H1 (cell line): ENCODE measurements around the gene ZNF836. TPM values are rescaled to one million over a fixed set of nuclear protein-coding genes. Genes with fewer than 3 reads are reported as not detected.

Experiments
- RXRA ChIP-seq: IDR thresholded peaks from 2 replicates; pipeline ENCODE4 v1.6.1; 2011; ENCODE audit warnings: low read depth, mild to moderate bottlenecking, low read length, moderate library complexity; ENCODE audit not compliant: insufficient read depth
- polyA plus RNA-seq, 7 experiments: library from polyadenylated mRNA; depleted of rRNA in 3 of 7; stranded (reverse) in 5 of 7; unstranded in 2 of 7; fragments of >200 nt in 5 of 7; fragments of 200-250 nt in 2 of 7; gene quantifications; 1 replicate in 5 of 7; 2 replicates in 1 of 7; 4 replicates in 1 of 7; pipeline versions ENCODE4 v1.2.1 to v1.2.3, GENCODE V29; 2011 to 2013; ENCODE audit warnings: missing spikeins in 2 of 7, mixed read lengths in 2 of 7
- total RNA-seq: library from RNA; stranded (reverse); fragmentation: NEBNext Ultra II Directional; extraction: Animal tissue kit (Norgen Biotek cat#: 25700); gene quantifications from 2 replicates; pipeline ENCODE4 v1.2.1, GENCODE V29; 2021

ZNF836 gene
- total and polyA plus RNA-seq, 2 of the 8 experiments (the other 6 are each of a cell fraction or from before 2014, with no cell fraction given): 5.6 to 27.2 TPM

GRCh38 chr19:52196256-52196967, 25.0 kb upstream of the ZNF836 start (continued):
- TF ChIP-seq RXRA: no peak
